ENCODE measurements around the gene HS1BP3.

Gene HS1BP3

DNA sequence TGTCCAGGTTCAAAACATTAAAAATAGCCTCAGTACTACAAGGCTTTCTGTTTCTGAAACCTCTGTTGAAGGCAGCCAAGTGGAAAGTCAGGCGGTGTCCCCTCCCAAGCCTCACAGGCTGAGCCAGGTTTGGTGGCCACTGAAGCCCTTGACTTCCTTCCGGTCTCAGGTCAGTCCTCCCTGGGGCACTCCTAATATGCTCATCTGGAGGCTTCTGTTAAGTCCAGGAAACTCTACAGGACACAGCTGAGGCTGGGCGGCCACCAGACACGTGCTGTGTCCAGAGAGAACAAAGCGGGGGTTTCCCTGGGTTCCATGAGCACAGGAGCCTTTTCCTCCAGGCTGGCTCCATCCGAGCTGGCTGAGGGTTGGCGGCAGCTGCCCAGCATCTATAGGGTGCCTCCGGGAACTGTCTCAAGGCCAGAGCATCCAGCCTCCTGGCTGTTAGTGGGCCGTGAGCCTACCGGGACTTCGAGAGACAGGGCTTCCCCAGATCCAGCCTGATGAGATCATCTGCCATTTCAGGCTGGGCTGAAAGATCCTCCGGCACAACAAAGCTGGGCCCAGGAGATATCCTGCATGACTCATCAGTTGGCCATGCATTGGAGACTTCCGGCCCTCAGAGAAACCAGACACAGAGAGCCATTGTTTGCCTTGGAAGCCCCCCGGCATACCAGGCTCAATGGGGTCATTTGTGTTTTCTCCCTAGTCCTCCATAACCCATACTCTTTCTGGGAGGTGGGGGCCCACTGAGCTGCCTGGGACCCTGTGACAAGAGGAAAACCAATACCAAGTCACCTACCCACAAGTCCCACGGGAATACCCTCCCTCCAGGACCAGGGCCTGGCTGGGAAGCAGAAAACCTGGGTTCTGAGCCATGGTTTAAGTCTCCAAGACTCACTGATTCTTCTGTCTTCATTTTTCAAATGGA is 71.7 kb downstream of the HS1BP3 start:
- ChIA-PET CTCF (interaction anchor here (1.2 to 2.1 kb wide), 4 partner anchors 18 to 64 kb away, joined by 3 to 5 read pairs (median 4); no protein-coding TSS in a partner anchor), POLR2A (interaction anchor here (1.0 to 4.4 kb wide), 2 partner anchors 16 to 131 kb away, joined by 5 to 39 read pairs; partner anchors contain the start of gene RHOB)
- no peak overlapping the region for H3K4me3 ChIP-seq (ENCODE audit: low read depth, low read length)
- peak; percentile 93 for DNase-seq (ENCODE audit: low read depth, low spot score)
- TF ChIP-seq, protein P1, sequence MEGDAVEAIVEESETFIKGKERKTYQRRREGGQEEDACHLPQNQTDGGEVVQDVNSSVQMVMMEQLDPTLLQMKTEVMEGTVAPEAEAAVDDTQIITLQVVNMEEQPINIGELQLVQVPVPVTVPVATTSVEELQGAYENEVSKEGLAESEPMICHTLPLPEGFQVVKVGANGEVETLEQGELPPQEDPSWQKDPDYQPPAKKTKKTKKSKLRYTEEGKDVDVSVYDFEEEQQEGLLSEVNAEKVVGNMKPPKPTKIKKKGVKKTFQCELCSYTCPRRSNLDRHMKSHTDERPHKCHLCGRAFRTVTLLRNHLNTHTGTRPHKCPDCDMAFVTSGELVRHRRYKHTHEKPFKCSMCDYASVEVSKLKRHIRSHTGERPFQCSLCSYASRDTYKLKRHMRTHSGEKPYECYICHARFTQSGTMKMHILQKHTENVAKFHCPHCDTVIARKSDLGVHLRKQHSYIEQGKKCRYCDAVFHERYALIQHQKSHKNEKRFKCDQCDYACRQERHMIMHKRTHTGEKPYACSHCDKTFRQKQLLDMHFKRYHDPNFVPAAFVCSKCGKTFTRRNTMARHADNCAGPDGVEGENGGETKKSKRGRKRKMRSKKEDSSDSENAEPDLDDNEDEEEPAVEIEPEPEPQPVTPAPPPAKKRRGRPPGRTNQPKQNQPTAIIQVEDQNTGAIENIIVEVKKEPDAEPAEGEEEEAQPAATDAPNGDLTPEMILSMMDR (IDR thresholded peaks at IDR 0.05; ENCODE audit: insufficient read depth, low read length, missing control alignments): no peak

DNA sequence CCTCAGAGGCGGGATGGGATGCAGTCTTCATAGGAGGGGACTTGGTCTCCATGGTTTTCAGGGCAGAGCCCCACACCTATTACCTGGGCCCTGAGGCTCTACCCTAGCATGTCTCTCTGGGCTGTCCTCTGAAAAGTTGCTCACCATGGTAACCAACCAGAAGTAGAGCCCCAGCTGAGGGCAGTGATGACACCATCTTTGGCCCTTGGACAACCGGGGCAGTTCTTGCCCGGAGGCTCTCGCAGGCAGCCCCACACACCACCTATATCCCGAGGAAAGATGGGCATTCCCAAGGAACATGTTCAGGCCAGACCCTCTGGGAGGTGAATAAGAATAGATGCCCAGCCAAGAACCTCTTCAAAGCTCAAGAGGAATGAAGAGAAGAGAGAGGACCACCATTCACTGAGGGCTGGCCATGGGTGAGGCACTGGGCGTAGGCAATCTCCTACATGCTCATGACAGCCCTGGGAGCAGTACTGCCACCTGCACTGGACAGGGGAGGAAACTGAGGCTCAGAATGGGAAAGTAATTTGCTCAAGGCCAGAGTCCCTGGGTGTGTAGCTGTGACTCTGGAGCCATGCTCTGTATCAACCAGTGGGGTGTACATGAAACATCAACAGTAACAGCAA is 72.5 kb downstream of the HS1BP3 start:
- DNase-seq (ENCODE audit: low read depth, low spot score): no peak
- ChIA-PET POLR2A (interaction anchor here (1.0 to 4.4 kb wide), 2 partner anchors 15 to 130 kb away, joined by 5 to 39 read pairs; partner anchors contain the start of gene RHOB), CTCF (interaction anchor here (1.2 to 1.7 kb wide), 2 partner anchors 14 to 19 kb away, joined by 3 to 5 read pairs; no protein-coding TSS in a partner anchor)
- H3K4me3 ChIP-seq (ENCODE audit: low read depth, low read length): no peak overlapping the region
- TF ChIP-seq, protein P1 (IDR thresholded peaks at IDR 0.05; ENCODE audit: insufficient read depth, low read length, missing control alignments): no peak

DNA sequence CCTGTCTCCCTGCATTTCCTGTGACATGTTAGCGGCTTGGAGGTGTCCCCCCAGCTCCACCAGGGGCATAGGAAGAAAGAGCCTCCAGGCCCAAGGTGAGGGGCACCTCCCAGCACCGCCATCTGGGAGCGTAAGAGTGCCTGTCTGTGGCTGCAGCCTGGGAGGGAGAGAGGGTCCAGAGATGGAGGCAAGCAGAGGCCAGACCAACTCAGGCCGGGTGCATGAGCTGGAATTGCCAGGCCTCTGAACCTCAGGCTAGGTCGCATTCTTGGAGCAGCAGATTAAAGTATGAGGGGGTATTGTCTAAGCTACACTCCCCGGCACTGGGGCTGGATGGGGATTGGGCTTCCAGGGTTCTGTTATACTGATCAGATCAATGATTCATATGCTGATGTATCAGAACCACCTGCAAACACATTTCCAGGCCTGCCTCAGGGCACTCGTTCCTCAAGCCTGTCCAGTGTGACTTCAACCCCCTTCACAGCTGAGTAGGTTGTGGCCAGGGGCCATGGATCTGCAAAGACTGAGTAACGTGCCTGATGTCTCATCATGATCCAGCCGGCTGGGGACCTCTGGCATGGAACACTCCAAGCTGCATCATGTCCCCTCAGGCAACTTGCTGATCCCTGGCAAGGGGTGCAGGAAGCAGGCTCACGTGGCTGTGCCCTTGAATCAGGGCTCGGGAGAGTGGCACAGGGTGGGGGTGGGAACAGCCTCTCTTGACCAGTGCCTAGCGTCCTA is 73.2 kb downstream of the HS1BP3 start:
- ChIA-PET POLR2A (interaction anchor here (4.4 kb wide), 1 partner anchor 129 kb away, joined by 39 read pairs; the partner anchor contains the start of gene RHOB), CTCF (interaction anchor here (0.9 to 1.7 kb wide), 4 partner anchors 13 to 71 kb away, joined by 3 to 5 read pairs (median 4); no protein-coding TSS in a partner anchor)
- TF ChIP-seq, protein P1 (IDR thresholded peaks at IDR 0.05; ENCODE audit: insufficient read depth, low read length, missing control alignments): no peak
- no peak for DNase-seq (ENCODE audit: low read depth, low spot score)
- H3K4me3 ChIP-seq (ENCODE audit: low read depth, low read length): no peak overlapping the region

DNA sequence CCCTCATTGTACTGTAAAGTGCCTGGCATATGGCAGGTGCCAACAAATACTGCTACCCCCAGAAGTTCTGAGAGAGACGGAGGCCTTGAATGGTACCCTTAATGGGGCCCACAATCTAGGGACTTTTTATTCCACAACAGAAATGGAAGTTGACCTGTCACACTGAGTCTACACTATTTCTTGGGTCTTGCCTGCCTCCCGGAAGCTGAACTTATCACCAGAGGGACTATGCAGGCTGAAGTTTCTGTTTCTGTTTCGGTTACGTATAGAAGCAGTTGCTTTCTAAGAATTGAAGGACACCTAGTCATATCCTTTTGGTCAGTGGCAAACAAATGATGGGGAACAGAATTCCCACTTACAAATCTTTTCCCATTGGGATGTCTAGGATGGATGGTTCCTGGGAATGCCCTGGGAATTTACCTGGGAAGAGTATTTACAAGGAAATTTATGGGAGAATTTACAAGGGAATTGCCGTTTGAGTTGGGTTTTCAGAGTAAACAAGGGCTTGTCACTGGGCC is 74.2 kb downstream of the HS1BP3 start:
- CTCF ChIA-PET: interaction anchor here (1.1 to 1.4 kb wide), 2 partner anchors 27 to 41 kb away, joined by 3 read pairs; no protein-coding TSS in a partner anchor
- no peak overlapping the region for H3K4me3 ChIP-seq (ENCODE audit: low read depth, low read length)
- TF ChIP-seq, protein P1 (IDR thresholded peaks at IDR 0.05; ENCODE audit: insufficient read depth, low read length, missing control alignments): no peak
- POLR2A ChIA-PET: interaction anchor here (4.4 kb wide), 1 partner anchor 128 kb away, joined by 39 read pairs; the partner anchor contains the start of gene RHOB
- no peak for DNase-seq (ENCODE audit: low read depth, low spot score)

DNA sequence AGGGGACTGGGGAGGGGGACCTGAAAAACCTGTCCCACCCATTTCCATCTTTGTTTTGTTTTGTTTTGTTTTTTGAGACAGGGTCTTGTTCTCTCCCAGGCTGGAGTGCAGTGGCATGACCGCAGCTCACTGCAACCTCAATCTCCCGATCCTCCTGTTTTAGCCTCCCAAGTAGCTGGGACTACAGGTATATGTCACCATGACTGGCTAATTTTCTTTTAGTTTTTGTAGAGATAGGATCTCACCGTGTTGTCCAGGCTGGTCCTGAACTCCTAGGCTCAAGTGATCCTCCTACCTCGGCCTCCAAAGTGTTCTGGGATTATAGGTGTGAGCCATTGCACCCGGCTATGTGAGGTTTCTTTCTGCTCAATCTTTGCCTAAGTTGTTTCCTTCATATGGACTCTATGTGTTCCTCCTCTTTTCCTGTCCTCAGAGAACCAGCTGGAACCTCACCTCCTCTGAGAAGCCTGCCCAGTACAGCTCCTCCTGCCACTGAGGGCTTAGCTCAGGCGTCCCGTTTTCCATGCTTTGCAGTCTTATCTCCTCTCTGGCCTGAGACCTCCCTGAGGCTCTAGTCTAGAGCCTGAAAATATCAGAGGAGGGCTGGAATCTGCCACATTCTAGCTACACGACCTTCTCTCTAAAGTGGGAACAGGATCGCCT is 74.8 kb downstream of the HS1BP3 start:
- ChIA-PET POLR2A (interaction anchor here (4.0 to 4.4 kb wide), 2 partner anchors 128 to 129 kb away, joined by 24 to 39 read pairs; partner anchors contain the start of gene RHOB), CTCF (interaction anchor here (1.1 to 2.0 kb wide), 2 partner anchors 28 to 67 kb away, joined by 3 to 5 read pairs; no protein-coding TSS in a partner anchor)
- DNase-seq (ENCODE audit: low read depth, low spot score): no peak
- no peak overlapping the region for H3K4me3 ChIP-seq (ENCODE audit: low read depth, low read length)
- TF ChIP-seq, protein P1 (IDR thresholded peaks at IDR 0.05; ENCODE audit: insufficient read depth, low read length, missing control alignments): no peak
